ENCODE measurements around the gene CELA3B.

CELA3B gene

DNA sequence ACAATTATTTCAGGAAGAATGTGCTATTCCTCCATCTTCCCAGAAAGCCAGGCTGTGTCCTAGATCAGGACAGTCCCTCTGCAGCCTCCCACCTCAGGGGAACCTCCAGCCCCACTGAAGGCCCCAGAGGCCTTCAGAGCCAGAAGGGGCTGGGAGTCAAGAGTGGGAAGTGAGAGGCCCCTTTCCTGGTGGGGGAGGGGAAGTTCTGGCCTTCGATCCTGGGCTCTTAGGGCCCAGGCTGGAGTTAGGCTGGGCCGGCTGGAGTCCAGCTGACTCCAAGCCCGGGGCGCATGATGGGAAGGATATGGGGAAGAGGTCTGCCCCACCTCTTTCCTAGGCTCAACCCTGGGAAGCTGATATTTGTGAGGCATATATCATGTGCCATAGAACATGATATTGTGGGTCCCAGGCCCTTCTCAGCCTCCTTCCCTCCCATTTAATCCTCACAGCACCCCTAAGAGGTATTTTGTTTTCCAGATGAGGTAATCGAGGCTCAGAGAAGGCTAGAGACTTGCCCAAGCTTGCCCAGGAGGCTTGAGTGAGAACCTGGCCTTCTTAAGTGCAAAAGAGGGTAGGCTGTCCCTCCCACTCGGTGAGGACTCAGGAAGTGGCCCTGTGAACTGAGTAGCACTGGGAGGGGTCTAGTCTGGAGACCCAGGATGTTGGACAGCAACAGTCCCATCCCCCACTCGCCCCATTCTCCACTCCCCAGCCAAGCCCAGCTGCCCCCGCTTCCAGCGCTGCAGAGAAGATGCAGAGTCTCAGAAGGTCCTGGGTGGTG, 21.1 kb upstream of the CELA3B start:
- CTCF ChIA-PET, result interaction anchor here (0.7 to 1.4 kb wide), 2 partner anchors 16 to 67 kb away, joined by 3 to 6 read pairs; no protein-coding TSS in a partner anchor
- H3K27ac ChIP-seq, result peak overlapping the region; percentile 87
- DNase-seq (ENCODE audit: low spot score), result peak; percentile 31
- POLR2A ChIA-PET (ENCODE audit: low non-redundant PET), result interaction anchor here (0.6 to 1.0 kb wide), 2 partner anchors 19 to 53 kb away, joined by 3 to 4 read pairs; no protein-coding TSS in a partner anchor
- TF ChIP-seq, protein P1, sequence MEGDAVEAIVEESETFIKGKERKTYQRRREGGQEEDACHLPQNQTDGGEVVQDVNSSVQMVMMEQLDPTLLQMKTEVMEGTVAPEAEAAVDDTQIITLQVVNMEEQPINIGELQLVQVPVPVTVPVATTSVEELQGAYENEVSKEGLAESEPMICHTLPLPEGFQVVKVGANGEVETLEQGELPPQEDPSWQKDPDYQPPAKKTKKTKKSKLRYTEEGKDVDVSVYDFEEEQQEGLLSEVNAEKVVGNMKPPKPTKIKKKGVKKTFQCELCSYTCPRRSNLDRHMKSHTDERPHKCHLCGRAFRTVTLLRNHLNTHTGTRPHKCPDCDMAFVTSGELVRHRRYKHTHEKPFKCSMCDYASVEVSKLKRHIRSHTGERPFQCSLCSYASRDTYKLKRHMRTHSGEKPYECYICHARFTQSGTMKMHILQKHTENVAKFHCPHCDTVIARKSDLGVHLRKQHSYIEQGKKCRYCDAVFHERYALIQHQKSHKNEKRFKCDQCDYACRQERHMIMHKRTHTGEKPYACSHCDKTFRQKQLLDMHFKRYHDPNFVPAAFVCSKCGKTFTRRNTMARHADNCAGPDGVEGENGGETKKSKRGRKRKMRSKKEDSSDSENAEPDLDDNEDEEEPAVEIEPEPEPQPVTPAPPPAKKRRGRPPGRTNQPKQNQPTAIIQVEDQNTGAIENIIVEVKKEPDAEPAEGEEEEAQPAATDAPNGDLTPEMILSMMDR (conservative IDR thresholded peaks at IDR 0.05; ENCODE audit: low read depth), result no peak

DNA sequence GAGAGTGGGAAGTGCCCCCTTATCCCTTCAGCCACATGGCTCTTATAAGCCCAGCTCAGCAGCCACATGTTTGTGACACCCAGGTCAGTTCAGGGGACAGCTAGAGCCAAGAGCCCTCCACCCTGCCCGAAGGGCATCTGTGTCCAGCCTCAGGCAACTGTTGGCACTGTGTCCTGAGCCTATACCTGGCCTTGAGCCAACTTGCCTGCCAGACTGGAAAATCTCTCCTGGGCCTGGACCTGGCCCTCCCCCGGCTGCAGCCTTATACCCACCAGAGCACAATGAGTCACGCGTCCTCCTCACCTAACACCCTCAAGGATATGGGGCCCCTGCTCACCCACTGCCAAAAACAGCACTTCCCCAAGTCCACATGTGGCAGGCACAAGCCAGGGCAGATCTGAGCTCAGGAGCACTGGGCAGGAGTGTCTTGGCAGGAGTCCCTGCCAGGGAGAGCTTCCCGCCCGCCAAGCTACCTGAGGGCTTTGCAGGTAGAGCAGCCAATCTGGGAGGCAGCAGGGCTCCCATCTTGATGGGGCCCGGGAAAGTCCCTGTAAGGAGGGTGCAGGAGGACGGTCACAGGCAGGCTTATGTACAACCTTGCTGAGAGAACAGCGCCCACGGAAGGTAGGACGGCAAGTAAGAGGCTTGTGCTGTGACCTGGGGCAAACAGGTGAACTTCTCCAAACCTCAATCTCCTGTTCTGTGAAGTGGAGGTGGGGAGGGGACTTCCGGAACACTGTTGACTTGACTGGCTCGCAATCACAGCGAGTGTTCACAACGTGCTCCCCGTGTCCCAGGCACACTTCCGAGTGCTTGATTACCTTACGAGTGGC, 19.9 kb upstream of the CELA3B start:
- H3K27ac ChIP-seq, result peak overlapping the region; percentile 87
- CTCF ChIA-PET, result interaction anchor here (0.6 to 1.4 kb wide), 4 partner anchors 17 to 175 kb away, joined by 3 to 6 read pairs (median 3); no protein-coding TSS in a partner anchor
- DNase-seq (ENCODE audit: low spot score), result peak; percentile 95
- TF ChIP-seq, protein P1 (conservative IDR thresholded peaks at IDR 0.05; ENCODE audit: low read depth), result no peak
- POLR2A ChIA-PET (ENCODE audit: low non-redundant PET), result interaction anchor here (1.0 to 1.3 kb wide), 2 partner anchors 21 to 23 kb away, joined by 4 read pairs; no protein-coding TSS in a partner anchor

DNA sequence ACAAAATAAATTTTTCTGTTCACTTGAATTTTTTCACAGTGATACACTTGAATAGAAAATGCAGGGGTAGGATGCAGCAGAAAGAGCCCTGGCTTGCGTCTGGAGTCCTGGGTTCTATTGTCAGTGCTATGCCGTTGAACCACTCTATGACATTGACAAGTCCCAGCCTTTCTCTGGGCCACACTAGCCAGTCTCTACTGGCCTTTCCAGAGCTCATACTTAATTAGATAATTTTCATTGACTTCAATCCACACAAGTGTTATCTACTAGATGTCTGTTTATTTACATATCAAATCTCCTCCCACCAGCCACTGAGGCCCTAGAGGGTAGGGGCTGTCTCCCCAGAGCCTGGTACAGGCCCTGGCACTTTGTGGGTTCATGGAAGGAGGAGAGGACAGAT, 15.5 kb upstream of the CELA3B start:
- TF ChIP-seq, protein P1 (conservative IDR thresholded peaks at IDR 0.05; ENCODE audit: low read depth), result no peak
- POLR2A ChIA-PET (ENCODE audit: low non-redundant PET), result no interaction called here
- DNase-seq (ENCODE audit: low spot score), result no peak
- H3K27ac ChIP-seq, result no peak overlapping the region; the same call in 1 of the 2 replicates
- CTCF ChIA-PET, result no interaction called here

DNA sequence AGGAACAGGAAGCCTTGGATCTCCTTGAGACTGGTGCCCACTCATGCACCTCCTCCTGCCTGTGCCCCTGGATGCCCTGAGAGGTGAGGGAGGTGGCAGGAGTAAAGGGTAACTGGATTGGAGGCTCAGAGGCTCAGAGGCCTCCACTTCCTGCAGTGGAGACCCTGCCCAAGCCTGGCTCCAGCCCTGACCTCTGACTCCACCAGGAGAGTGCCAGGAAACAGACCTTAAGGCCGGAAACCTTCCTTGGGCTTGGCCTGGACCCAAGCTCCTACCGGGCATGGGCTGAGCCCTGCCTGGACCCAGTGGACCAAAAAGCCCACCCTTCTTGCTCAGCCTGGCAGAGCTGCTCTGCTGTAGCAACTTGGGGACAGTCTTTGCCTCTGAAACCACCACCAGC, 15.0 kb upstream of the CELA3B start:
- CTCF ChIA-PET, result no interaction called here
- H3K27ac ChIP-seq, result no peak overlapping the region; the same call in 1 of the 2 replicates
- TF ChIP-seq, protein P1 (conservative IDR thresholded peaks at IDR 0.05; ENCODE audit: low read depth), result no peak
- POLR2A ChIA-PET (ENCODE audit: low non-redundant PET), result no interaction called here
- DNase-seq (ENCODE audit: low spot score), result no peak

DNA sequence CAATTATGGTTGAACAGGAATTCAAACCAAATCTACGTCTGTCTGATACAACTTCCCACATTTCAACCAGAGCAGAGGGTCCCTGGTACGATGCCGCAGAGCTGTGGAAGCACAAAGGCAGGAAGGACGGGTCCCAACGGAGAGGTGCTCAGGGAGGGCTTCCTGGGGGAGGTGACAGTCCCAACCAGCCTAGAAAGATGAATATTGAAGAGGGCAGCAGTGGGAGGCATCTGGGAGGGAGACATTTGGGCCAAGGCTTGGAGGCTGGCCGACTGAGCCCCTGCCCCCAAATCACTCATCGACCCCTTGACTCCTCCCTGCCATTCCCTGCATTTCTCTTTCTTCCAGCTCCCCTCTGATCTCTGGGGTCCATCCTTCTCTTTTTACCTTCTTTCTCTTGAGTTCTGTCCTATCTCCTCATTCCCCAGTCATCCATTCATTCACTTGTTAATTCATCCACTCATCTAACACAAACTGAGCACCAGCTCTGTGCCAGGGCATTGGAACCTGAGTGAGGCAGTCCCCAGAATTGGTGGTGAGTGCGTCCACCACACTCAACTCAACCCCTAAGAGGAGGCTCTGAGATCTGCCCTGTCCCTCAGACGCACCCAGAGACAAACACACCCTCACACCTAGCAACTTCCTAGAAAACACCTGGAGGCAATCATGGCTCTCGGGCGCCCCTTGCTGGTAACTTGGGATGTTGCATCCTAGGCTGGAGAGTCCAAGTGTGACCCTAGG, 13.2 kb upstream of the CELA3B start:
- DNase-seq (ENCODE audit: low spot score), result peak; percentile 71
- TF ChIP-seq, protein P1 (conservative IDR thresholded peaks at IDR 0.05; ENCODE audit: low read depth), result peak; percentile 89
- POLR2A ChIA-PET (ENCODE audit: low non-redundant PET), result no interaction called here
- H3K27ac ChIP-seq, result no peak overlapping the region
- CTCF ChIA-PET, result interaction anchor here (0.6 to 1.2 kb wide), 7 partner anchors 15 to 464 kb away, joined by 3 to 4 read pairs (median 3); no protein-coding TSS in a partner anchor

Measured in RWPE1 (cell line).